ENCODE results near the gene SLC43A2.
A peak's percentile ranks its signal among the peaks of the same experiment; 100 is the strongest.
"Not testable (repeated sequence)": the region's sequence is repeated elsewhere in the genome, so short reads cannot be mapped to it uniquely, and the experiment has no call there.

Gene SLC43A2

DNA sequence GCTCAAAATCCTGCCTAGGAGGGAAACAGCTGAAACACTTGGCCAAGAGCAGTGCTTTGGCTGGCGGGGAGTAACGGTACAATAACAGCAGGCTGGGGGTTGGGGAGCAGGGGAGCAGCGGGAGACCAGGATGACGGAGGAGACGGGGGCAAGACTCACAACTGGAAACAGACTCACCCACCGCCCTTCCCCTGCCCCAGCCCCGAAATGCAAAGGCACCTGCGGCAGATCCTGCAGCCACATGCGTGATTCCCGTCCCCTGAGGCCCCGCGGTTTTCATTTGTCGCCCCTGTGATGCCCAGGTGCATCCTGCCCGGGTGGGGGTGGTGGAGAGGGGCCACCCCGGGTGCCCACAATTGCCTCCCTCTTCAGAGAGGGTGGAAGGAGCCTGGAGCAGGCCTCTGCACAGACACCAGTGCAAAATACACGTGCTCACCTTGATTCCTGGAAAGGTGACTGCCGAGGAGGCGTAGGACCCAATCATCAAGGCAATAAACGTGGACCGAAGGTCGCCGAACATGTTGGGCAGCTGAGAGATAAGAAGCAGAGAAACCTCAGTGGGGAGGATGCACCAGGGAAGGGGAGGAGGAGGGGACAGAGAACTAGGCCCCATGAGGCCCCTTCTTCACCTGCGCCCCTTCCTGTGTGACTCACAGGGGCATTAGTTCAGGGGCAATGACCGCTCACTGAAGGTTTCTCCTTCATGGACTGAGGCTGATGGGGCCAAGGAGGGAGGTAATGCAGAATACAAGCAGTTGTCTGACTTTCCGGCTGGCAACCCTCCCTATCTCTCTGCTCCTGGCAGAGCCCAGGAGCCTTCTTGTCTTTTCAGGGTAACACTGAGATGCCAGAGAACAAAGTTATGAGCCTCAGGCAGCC, 35.6 kb downstream of the SLC43A2 start:
- intact Hi-C loops (cut with DNase I), result no loop called here

DNA sequence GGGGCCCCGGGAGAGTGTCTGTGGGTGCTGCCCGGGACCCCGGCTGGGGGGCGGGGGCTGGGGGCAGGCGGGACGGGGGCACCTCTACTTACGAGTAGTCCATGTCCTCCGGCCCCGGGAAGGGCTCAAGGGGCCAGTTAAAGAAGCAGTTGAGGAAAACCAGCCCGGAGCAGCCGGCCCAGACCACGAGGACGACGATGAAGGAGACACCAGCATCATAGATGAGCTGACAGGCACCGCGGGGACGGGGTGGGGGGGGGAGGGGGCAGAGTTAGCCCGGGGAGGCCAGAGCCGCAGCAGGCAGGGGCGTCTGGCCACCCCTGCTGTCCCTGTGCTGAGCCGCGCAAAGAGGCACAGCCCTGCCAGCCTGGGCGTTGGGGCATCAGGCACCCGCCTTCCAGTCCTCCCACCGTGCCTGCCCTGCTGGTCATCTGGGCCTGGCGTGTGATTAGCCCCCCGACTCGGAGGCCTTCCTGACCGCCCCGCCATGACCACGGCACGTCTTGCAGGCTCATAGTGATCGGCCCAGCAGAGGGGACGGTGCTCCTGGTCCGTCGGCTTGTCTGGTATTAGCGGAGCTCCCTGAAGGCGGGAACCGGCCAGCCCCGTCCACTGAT, 37.1 kb downstream of the SLC43A2 start:
- no peak for DNase-seq
- intact Hi-C loops (cut with DNase I), result no loop called here

More for the DNA sequence above, 35.6 kb downstream of the SLC43A2 start:
- DNase-seq, result no peak

DNA sequence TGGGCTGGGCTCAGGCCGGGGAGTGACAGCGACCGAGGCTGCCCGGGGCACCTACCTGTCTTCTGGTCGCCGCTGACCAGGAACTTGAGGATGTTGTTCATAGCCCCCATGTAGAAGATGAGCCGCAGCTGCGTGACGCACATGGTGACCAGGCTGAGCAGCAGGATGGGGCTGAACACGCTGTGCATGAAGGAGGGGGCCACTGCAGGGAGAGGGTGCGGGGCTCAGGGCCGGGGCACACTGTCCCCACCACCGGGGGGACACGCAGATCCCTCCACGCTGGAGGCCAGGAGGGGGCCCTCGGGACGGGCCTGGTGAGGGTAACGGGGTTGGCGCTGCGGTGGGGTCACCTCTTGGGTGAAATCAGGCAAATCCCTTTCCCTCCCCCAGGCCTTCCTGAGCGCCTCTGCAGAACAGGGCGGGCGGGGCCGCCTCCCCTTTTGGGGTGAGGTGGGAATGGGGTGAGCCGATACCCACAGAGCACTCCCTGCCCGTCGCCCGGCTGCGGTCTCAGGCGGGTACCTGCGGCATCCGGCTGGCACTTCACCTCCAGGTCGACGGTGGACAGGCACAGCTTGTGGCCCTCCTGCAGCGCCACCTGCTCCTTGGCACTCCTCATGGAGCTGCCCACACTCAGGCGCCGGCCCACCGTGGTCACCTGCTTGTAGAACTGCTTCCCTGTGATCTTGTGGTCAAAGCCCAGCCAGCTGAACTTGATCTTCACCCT, 37.7 kb downstream of the SLC43A2 start:
- no peak for DNase-seq
- intact Hi-C loops (cut with DNase I), result no loop called here

DNA sequence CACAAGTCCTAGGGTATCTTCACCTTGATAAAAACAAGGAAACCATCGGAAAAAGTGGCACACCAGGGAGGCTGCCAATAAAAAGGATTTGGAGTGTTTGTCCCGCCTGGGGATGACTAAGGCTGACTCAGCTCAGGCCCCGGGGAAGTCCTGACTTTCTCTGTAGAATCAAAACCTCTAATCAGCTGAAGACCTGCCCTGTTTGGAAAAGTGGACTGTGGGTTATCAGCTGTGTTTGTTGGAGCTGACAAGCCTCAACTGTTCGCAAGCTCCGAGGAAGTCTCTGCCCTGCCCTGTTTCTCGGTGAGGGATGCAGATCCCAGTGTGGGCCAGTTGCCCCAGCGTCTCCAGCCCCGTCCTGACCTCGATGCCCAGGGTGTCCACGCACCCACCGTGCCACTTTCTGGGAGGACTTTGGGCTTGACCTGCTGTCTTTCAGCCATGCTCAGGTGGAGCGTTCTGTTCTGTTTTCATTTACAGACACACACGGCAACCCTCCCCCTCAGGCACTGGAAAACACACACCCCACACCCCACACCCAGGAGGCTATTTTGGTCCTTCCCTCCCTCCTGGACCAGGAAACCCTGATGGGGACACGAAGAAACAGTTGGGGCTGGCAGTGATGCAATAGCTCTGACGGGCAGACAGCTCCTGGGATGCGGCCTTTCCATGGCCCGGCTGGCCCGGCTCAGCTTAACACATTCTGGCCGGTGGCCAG, 38.4 kb downstream of the SLC43A2 start:
- peak in 6 of 10 donors; percentile 44 to 93 (median 79) for DNase-seq
- intact Hi-C loops (cut with DNase I), result no loop called here

DNA sequence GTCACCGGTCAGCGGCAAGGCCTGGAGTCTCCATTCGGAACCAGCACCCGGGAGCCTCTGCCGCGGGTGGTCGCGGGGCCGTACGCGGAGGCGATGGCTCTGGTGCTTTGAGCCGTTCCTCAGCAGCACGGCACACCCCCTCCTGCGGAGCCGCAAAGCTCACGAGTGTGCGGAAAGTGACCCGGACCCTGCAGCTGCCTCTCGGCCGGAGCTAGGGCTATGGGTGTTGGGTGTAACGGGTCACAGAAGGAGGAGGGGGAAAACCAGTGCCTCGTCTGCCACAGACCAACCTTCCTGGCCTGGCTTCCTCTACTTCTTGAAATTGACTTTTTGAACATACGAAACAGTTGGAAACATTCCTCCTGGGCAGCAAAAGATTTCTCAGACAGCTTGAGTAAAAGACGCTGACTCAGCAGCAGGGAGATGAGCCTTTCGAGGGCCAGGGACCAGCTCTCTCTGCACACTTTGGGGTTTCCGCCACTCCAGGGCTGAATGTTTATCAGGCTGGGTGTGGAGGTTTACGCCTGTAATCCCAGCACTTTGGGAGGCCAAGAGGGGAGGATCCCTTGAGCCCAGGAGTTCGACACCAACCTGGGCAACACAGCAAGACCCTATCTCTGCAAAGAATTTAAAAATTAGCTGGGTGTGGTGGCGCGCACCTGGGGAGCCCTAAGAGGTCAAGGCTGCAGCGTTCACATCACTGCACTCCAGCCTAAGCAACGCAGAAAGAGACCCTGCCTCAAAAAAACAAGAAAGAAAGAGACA, 39.6 kb downstream of the SLC43A2 start:
- no peak for DNase-seq
- intact Hi-C loops (cut with DNase I), result no loop called here

DNA sequence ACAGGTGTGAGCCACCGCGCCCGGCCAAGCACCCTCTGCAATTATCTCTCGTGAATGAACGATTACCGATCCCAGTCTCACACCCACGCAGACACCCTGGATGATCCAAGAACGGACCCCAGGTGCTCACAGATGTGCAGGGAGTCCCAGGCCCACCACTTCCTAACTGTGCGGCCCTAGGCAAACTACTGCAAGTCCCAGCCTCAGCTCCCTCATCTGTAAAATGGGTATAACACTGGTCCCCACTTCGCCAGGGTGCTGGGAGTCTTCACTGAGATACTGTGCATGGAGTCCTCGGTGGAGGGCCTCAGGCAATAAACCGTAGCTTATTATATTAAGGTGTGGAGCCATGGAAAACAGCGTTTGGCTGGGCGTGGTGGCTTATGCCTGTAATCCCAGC, 44.5 kb downstream of the SLC43A2 start:
- DNase-seq, result no peak
- intact Hi-C loops (cut with DNase I), result no loop called here

DNA sequence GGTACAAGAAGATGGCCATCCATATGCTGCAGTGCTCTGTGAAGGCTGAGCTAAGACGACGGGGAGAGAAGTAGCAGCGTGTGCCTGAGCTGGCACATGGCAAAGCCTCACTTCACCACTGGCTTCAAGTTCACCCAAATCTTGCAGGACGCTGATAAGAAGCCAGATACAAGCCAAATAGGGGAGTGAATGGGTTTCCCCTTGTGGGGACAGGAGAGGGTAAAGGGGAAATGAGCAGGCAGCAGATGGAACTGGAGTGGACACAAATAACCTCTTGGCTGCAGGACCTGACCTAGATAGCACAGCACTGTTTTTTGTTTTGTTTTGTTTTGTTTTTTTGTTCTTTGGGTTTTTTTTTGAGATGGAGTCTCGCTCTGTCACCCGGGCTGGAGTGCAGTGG, 45.1 kb downstream of the SLC43A2 start:
- DNase-seq, result no peak
- intact Hi-C loops (cut with DNase I), result no loop called here

DNA sequence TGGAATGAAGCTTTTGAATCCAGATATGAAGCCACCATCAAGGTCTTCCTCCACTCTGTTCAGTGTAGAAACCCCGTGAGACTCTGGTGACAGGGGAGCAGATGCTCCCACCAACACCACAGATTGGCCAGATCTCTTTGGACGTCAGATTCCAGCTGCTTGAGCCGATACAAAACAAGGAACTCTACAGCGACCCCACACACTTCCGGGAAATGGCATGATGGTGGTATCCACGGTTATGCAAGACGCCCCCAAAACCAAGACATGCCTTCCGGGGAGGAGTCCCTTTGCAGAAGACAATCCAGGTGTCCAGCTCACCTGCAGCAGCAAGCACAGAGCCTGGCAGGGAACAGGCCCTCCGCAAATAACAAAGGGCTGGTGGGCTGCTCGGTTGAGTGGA, 46.3 kb downstream of the SLC43A2 start:
- intact Hi-C loops (cut with DNase I), result no loop called here
- no peak for DNase-seq

DNA sequence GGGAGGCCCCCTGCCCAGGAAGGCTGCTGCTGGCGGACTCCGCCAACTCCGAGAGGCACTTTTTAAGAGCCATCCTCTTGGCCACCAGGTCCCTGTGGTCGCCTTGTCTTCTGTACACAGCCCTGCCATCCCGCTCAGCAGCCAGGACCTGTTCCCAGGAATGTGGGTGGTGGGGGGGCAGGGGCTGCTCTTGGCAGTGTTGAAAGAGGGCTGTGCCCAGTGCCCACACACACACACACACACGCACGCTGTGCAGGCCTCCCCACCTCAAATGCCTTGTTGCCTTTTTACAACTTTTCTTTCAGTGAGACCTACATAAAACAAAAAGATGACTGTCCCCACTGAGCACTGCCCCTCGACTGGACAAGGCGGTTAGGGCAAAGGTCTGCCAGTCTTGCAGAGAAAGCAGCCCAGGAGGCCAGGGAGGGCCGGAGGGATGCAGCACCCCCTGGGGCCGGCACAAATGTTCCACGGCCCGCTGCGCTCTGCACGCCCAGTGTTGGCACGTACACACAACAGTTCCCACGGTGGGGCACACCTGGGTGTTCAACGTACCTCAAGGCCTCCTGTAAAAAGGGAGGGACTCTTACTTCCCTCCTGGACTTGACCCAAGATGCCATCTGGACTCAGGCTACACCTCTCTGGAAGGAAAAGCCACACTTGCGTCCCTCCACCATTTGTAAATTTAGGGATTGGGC, 47.5 kb downstream of the SLC43A2 start:
- intact Hi-C loops (cut with DNase I), result no loop called here
- no peak for DNase-seq

DNA sequence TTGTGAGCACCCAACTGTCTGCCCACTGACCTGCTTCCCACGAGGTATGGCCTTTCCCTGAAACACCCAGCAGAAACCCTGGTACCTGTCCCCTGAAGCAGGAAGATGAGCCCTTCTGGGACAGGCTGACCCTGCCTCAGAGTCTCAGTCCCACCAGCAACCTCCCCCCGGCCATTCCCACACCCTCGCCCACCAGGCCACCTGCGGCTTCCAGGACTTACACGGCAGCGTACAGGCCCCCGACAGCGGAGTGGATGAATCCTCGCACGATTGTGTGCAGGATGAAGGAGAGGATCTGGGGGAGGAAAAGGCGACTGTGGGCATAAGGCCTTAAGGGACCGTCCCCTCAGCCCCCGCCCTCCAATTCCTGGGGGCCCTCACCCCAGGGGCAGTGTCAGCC, 50.6 kb downstream of the SLC43A2 start:
- intact Hi-C loops (cut with DNase I), result loop anchor here (10.0 kb wide), 1 partner anchor 137 kb away; the partner anchor contains the start of gene TLCD2
- no peak for DNase-seq

DNA sequence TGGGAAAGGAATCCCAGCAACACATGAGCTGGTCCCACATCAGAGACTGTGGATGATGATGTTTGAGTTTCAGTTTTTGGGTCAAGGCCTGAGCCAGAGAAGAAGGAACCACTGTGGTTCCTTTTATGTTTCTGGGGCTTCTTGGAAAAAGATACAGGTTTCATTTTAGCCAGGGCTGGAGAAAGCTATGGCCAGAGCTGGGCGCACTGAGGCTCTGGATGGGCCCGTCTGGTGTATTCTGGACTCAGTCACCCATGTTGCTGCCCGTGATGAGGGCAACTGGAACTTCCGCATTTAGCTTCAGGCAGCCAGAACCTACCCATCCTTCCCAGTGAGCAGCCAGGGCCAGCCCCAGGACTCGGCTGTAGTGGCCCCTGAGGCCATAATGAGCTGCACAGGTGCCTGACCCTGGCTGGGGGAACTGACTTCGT, 51.0 kb downstream of the SLC43A2 start:
- intact Hi-C loops (cut with DNase I), result loop anchor here (10.0 kb wide), 1 partner anchor 137 kb away; the partner anchor contains the start of gene TLCD2
- DNase-seq, result peak in 1 of 10 donors; percentile 87

DNA sequence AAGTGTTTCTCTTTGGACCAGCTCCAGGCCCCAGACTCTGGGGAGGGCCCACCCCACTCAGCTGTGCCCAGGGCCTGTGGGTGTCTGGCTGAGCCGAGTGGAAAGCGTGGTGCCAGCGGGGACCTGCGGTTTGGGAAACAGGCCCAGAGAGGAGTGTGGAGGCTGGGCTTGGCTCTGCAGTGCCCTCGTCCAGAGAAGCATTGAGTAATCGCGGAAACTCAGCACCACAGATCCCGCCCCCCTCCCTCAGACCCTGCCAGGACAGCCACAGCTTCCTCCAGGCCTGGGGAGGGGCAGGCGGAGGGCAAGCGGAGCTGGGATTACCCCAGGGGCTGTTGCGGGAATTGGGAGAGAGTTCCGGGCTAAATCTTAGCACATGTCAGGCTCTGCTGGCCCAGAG, 51.5 kb downstream of the SLC43A2 start:
- intact Hi-C loops (cut with DNase I), result loop anchor here (10.0 kb wide), 1 partner anchor 138 kb away; the partner anchor contains the start of gene TLCD2
- DNase-seq, result peak; percentile 55 to 97 (median 80)

DNA sequence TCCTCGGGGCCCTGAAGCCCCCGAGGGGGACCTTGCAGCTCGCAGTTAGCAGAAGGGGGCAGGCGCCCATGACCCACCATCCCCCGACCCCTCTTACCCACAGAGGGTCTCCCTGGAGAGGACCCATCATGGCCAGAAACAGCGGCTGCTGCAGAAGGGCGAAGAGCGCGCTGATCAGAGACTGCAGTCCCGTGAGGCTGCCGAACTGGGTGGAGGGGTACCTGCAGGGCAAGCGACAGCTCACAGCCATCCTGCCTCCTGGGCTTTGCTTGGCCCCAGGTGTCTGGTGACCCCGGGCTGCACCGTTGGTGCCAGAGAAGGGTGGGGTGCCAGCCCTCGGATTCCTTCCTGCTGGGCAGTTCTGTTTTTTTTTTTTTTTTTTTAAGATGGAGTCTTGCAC, 52.1 kb downstream of the SLC43A2 start:
- DNase-seq, result no peak
- intact Hi-C loops (cut with DNase I), result loop anchor here (10.0 kb wide), 1 partner anchor 138 kb away; the partner anchor contains the start of gene TLCD2

DNA sequence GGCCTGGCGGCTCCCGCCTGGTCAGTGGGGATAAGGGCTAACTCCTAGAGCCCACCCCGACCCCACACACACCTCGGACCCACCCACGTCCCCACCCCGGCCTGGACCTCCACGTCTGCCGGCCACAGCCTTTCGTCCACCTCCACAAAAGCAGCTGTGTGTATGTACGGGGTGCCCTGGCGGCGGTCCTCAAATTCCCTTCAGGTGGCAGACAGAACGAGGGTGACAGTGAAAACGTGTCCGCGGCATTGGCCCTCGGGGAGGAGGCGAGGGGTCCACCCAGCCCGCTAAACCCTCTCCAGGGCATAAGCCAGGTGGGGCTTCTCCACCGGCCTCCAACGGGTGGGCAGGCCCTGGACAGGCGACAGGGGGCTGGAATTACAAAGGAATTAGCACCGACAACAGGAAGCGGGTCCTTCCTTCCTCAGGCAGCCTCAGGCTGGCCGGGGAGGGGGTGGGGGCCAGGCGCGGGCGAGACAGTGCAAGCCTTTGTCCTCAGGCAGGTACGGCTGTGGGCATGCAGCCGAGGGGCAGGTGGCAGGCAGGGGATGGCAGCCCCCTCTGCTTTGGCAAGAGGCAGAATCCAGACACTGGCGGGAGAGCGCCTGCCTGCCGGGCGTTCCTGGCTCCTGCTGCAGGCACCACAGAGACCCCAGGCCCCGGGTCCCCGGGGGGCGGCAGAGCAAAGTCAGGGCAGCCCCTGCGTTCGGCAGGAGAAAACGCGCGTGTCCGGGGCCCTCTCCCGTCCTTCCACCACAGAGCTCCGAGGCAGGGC, 53.8 kb downstream of the SLC43A2 start:
- DNase-seq, result no peak
- intact Hi-C loops (cut with DNase I), result loop anchor here (1.0 to 10.0 kb wide), 3 partner anchors 55 to 140 kb away; partner anchors contain the start of genes RILP, SCARF1 and TLCD2

DNA sequence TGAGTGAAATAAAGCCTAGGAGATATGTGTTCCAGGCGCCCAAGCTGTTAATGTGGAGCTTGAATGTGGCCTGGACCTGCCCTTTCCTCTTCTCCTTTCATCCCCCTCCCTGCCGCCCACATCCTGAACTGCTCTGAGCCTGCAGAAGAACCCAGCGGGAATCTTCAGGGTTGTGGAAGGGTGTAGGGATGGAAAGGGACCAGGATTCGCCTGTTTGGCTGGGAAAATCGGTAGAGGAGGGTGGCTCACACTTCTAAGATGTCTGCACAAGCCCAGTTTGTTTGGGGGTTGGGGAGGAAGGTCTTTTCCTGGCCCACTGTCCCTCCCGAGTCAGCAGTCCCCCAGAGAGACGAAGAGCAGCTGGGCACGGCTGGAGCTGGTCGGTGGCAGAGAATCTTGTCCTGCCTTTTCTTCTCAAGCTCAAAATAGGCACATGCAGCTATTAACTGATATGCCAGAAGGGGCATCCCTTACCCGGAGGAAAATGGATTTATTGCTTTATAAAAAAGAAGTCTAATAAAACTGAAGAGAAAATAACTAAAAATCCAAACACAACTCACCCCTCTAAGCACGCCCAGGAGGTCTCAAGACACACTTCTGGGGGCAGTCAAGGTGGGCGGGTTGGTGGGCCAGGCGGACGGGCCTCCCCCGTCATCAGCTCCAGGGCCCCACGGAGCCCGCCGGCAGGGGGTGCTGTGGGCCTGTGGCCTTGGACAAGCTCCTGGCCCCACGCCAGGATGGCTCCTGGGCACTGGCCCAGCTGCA, 54.5 kb downstream of the SLC43A2 start:
- peak; percentile 64 to 97 (median 78) for DNase-seq
- intact Hi-C loops (cut with DNase I), result loop anchor here (1.0 to 10.0 kb wide), 3 partner anchors 56 to 141 kb away; partner anchors contain the start of genes RILP, SCARF1 and TLCD2

DNA sequence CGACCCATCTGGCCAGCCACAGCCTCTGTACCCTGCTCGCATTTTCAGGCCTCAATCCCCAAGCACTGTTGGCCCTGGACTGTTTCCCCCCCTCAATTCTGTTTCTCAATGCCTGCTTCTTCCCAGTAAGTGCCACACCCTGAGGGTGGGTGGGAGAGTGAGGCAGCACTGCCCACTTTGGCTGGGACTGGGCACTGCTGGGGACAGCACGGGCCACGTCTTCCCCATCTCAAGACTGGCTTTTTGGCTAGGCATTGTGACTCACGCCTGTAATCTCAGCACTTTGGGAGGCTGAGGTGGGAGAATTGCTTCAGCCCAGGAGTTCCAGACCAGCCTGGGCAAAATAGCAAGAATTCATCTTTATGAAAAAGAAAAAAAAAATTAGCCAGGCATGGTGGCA, 56.0 kb downstream of the SLC43A2 start:
- DNase-seq, result not testable (repeated sequence)
- intact Hi-C loops (cut with DNase I), result loop anchor here (5.0 to 10.0 kb wide), 2 partner anchors 75 to 142 kb away; partner anchors contain the start of genes RILP, SCARF1 and TLCD2

DNA sequence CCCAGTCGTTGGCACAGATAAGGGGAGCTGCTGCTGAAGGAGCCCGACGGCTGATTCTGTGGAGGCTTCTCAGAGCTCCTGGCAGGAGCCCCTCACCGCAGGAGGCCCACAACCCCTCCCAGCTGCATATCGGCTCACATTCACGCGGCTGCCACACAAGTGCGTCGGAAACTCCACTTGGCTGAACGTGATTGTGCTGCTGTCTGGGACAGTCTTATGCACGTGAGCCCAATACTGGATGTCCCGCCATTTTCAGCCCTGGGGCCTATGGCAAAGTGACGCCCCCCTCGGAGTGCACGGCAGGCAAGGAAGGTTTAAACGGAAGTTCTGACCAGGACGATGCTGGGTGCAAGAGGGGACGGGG, 57.3 kb downstream of the SLC43A2 start:
- DNase-seq, result no peak
- intact Hi-C loops (cut with DNase I), result loop anchor here (5.0 to 10.0 kb wide), 2 partner anchors 76 to 143 kb away; partner anchors contain the start of genes RILP, SCARF1 and TLCD2
